ENCODE measurements around the gene DNAH2.

The DNAH2 gene

DNA sequence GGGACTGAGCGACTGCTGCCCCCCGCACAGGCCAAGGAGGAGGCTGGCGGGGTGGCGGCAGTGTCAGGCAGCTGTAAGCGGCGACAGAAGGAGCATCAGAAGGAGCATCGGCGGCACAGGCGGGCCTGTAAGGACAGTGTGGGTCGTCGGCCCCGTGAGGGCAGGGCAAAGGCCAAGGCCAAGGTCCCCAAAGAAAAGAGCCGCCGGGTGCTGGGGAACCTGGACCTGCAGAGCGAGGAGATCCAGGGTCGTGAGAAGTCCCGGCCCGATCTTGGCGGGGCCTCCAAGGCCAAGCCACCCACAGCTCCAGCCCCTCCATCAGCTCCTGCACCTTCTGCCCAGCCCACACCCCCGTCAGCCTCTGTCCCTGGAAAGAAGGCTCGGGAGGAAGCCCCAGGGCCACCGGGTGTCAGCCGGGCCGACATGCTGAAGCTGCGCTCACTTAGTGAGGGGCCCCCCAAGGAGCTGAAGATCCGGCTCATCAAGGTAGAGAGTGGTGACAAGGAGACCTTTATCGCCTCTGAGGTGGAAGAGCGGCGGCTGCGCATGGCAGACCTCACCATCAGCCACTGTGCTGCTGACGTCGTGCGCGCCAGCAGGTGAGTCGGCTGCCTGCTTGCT lies 131.7 kb downstream of the DNAH2 start:
- DNase-seq (ENCODE audit: extremely low read depth in 1 of 2, low read depth in 1 of 2): no peak

DNA sequence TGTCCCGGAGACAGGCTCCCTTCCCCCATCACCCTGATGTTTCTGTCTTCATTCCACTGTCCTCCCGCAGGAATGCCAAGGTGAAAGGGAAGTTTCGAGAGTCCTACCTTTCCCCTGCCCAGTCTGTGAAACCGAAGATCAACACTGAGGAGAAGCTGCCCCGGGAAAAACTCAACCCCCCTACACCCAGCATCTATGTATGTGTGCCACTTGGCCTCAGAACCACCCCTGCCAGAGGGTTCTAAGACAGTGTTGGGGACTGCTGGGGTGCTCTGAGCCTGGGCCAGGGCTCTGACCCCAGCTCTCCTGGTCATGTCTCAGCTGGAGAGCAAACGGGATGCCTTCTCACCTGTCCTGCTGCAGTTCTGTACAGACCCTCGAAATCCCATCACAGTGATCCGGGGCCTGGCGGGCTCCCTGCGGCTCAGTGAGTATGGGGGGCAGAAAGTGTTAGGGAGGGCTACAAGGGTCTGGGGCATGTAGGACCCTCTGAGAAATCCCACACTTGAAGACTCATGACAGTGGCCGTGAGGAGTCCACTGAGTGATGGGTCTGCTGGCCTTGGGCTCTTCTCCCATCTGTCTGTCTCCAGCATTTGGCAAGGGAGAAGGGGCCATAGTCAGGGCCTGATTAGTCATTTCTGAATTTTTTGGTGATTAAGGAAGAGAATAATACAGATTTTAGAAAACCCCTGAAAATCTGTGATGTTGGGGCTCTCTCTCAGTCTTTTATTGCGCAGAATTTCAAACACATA lies 132.4 kb downstream of the DNAH2 start:
- DNase-seq (ENCODE audit: extremely low read depth in 1 of 2, low read depth in 1 of 2): no peak

- DNase-seq (ENCODE audit: extremely low read depth in 1 of 2, low read depth in 1 of 2): no peak
Measured at GRCh38 chr17:7850701-7851437, 133.3 kb downstream of the DNAH2 start.

GRCh38 chr17:7851438-7852261 lies 134.1 kb downstream of the DNAH2 start:
- peak; percentile 88 to 92 for DNase-seq (ENCODE audit: extremely low read depth in 1 of 2, low read depth in 1 of 2)

GRCh38 chr17:7852262-7852670 lies 134.7 kb downstream of the DNAH2 start:
- no peak for DNase-seq (ENCODE audit: extremely low read depth in 1 of 2, low read depth in 1 of 2)

- no peak for DNase-seq (ENCODE audit: extremely low read depth in 1 of 2, low read depth in 1 of 2)
Measured at GRCh38 chr17:7852919-7853690, 135.6 kb downstream of the DNAH2 start.

- no peak for DNase-seq (ENCODE audit: extremely low read depth in 1 of 2, low read depth in 1 of 2)
Measured at GRCh38 chr17:7853691-7854038, 136.1 kb downstream of the DNAH2 start.

DNA sequence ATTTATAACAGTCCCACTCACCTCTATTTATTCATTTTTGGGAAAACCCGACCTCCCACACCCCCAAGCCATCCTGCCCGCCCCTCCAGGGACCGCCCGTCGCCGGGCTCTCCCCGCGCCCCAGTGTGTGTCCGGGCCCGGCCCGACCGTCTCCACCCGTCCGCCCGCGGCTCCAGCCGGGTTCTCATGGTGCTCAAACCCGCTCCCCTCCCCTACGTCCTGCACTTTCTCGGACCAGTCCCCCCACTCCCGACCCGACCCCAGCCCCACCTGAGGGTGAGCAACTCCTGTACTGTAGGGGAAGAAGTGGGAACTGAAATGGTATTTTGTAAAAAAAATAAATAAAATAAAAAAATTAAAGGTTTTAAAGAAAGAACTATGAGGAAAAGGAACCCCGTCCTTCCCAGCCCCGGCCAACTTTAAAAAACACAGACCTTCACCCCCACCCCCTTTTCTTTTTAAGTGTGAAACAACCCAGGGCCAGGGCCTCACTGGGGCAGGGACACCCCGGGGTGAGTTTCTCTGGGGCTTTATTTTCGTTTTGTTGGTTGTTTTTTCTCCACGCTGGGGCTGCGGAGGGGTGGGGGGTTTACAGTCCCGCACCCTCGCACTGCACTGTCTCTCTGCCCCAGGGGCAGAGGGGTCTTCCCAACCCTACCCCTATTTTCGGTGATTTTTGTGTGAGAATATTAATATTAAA lies 136.7 kb downstream of the DNAH2 start:
- no peak for DNase-seq (ENCODE audit: extremely low read depth in 1 of 2, low read depth in 1 of 2)

DNA sequence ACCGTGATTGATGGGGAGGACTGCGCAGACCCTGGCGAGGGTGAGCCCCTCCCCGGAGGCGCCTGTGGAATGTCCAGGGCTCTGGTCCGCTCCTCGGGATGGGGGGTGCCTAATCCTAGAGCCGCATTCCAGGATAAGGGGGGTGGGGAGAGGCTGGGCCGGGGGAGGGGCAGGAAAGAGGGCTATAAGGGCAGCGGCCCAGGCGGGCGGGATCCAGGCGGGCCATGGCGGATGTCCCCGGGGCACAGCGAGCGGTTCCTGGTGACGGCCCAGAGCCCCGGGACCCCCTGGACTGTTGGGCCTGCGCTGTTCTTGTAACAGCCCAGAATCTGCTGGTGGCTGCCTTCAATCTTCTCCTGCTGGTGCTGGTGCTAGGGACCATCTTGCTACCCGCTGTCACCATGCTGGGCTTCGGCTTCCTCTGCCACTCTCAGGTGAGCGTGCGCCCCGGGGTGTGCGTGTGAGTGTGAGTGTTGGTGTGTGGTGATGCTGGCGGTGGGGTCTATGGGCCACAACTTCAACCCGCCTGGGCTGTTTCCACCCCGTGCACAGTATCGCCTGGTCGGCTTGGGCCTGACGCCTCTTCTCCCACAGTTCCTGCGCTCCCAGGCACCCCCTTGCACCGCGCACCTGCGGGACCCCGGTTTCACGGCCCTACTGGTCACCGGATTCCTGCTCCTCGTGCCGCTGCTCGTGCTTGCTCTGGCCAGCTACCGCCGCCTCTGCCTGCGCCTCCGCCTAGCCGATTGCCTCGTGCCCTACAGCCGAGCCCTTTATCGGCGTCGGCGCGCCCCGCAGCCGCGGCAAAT lies 137.5 kb downstream of the DNAH2 start, which contains the start of gene TMEM88:
Gene TMEM88 (plus strand): TSS at position 216 of the 809 bp plus-strand sequence. CDS start 9 bp downstream, at position 225.
- no peak for DNase-seq (ENCODE audit: extremely low read depth in 1 of 2, low read depth in 1 of 2)

DNA sequence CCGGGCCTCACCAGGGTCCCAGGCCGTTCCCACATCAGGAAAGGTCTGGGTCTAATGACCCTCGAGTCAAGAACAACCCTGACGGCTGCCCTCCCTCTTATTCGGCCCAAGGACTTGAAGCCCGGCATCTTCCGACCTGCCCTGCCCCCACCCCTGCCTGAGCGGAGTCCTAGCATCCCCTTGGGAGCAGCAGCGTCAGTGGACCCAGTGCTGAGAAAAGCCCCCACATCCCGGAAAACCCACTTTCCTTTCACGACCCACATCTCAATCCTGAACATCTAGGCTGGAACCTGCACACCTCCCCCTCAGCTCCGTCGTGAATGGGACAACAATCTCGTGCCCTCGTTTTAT lies 138.1 kb downstream of the DNAH2 start:
- no peak for DNase-seq (ENCODE audit: extremely low read depth in 1 of 2, low read depth in 1 of 2)

DNA sequence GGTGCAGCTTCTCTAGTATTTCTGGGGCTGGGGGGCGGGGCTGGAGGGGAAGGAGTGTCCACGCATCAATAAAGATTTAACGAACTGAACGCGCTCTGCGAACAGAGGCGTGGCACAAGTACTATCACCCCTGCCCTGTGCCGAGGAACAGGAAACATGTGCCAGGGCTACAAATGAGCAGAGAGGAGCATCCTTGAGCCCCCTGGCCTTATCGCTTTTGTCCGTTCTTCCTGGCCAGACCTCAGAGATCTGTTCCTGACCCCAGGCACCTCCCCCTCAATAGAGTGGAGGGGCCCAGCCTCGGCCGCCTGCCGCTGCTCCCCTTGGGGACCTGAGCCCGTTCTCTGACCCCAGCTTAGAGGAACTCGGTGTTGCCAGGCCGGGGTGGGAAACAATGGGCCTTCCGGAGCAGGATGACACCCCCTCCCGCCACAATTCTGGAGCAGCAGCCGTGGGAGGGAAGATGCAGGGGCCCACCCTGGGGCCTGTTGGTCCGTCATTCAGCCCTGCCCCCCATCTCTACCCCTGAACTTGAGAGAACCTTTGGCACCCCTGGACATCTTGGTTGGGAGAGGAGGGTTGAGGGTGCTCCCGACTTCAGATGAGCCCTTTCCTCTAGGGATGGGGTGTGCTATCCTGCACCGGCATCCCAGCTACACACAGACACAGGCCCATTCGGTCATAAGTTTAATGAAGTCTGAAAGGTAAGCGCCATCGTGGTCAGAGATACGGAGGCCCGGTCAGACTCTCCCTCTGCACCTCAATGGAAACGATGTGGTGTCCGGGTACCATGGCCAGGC lies 138.7 kb downstream of the DNAH2 start:
- no peak for DNase-seq (ENCODE audit: extremely low read depth in 1 of 2, low read depth in 1 of 2)

DNA sequence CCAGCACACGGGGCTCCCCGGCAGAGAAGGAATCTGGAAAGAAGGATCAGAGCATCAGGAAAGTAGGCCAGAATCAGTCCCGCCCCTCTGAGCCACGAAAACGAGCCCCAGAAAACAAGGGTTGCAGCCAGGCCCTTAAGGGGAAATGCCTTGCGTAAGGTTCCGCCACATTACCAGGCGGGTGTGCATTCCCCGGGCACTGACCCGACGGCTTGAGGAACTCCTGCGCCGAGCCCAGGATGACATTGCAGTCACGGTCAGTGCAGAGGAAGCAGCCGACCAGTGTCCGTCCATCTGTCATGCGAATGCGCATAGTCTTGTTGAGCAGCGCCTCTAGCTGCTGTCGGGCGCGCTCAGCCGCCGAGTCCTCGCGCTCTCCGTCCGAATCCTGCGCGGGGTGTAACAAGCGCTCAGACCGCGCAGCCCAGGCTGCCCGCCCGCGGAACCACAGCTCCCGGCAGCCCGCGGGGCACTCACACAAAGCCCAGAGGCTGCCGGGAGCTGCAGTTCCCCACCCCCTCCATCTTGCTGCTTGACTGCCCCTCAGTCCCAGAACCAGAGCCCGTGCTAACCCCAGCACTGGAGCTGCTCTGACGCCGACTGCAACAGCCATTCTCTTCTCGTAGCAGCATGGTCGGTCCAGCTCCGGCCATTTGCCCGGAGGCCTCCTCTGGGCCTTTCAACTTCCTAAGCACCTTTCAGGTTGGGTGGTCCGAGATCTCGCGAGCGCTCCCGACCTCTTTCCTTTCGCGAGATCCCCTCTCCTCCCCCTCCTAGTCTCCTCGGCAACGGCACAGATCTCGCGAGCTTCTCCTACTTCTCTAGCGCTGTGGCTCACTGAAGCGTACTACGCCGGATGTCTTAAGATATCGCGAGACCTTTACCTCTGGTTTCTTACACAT lies 139.5 kb downstream of the DNAH2 start, which contains the start of gene NAA38:
Gene NAA38 (minus strand): TSS at position 749 of the 902 bp plus-strand sequence. CDS start 96 bp downstream, at position 653.
- peak; percentile 83 to 91 for DNase-seq (ENCODE audit: extremely low read depth in 1 of 2, low read depth in 1 of 2)

DNA sequence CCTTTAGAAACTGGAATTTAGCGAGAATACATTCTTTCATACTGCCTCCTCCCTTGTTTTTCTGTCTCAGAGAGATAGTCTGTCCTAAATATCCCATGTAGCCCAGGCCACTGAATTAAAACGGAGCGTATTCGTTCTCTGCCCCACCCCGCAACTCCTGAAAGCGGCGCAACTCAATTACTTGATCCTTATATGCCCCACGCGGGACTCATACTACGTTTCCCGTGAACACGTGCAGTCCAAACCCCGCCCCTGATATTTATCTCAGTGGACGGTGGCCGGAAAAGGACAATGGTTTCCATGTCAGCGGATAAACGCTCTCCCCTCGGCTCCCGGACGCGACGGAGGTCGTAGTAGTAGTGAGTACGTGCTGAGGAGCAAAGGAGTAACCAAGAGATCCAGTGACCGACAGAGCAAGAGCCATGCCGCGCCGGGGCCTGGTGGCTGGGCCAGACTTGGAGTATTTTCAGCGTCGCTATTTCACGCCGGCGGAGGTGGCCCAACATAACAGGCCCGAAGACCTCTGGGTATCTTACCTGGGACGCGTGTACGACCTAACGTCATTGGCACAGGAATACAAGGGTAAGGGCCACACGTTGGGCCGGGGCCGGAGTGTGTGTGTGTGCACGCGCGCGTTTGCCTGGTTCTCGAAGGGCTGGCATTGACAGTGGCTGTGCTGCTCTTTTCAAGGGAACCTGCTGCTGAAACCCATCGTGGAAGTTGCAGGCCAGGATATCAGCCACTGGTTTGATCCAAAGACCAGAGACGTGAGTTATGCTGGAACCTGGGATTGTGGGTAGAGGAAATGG lies 140.4 kb downstream of the DNAH2 start, which contains the start of gene CYB5D1:
Gene CYB5D1 (plus strand): TSS at position 291 of the 809 bp plus-strand sequence. CDS start 132 bp downstream, at position 423.
- DNase-seq (ENCODE audit: extremely low read depth in 1 of 2, low read depth in 1 of 2): peak; percentile 76 to 78

GRCh38 chr17:7858522-7858810 lies 140.9 kb downstream of the DNAH2 start:
- no peak for DNase-seq (ENCODE audit: extremely low read depth in 1 of 2, low read depth in 1 of 2)

GRCh38 chr17:7859028-7859427 lies 141.5 kb downstream of the DNAH2 start:
- no peak for DNase-seq (ENCODE audit: extremely low read depth in 1 of 2, low read depth in 1 of 2)
